ENCODE data around the gene KDM4B. TPM values are rescaled to one million over a fixed set of nuclear protein-coding genes. Genes with fewer than 3 reads are reported as not detected.
"Not testable (repeated sequence)": the region's sequence is repeated elsewhere in the genome, so short reads cannot be mapped to it uniquely, and the experiment has no call there.

The KDM4B gene
- total and polyA plus RNA-seq, 4 donors = 16.6 to 43.6 (median 28.0) TPM

DNA sequence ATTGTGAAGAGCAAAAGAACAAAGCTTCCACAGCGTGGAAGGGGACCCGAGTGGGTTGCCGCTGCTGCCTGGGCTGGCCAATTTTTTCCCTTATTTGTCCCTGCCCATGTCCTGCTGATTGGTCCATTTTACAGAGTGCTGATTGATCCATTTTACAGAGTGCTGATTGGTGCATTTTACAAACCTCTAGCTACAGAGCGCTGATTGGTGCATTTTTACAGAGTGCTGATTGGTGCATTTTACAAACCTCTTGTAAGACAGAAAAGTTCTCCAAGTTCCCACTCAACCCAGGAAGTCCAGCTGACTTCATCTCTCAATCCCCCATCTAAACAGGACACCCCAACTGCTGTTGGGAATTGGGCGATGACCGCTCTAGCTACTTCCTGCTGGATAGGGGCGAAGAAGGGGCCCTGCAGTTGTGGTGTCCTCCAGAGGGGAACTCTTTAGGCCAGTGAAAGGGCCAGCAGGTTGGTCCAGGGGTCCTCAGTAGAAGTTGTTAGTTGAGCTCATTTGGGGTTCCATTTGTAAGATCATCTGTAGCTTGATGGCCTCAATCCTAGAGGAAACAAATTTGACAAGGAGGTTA is 189.7 kb downstream of the KDM4B start:
- DNase-seq (ENCODE audit: low read depth in 4 of 6, low spot score in 6 of 6) = not testable (repeated sequence)
- WGBS (ENCODE audit: insufficient coverage) = 98% methylated on average over 4 of the region's 7 CpGs

DNA sequence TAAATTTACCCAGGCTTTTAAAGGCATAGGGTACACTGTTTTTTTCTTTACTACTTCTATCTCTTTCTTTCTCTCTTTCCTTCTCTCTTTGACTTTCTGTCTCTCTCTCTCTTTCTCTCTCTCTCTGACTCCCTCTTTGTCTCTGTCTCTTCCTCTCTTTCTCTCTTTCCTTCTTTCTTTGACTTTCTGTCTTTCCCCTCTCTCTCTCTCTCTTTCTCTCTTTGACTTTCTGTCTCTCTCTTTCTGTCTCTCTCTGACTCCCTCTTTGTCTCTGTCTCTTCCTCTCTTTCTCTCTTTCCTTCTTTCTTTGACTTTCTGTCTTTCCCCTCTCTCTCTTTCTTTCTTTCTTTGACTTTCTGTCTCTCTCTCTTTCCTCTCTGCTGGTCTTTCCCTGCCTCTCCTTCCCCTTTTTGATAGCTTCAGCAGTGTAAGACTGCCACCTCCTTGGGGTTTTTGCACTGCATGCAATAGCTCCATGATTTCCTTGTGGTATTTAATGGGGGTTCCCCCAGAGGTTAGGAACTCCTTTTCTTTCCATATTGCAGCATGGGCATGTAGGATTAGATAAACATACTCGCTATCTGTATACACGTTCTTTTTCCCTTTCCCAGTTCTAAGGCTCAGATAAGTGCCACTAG is 191.4 kb downstream of the KDM4B start:
- H3K9me3 ChIP-seq (ENCODE audit: control insufficient read depth, insufficient read depth, low read length); H3K27me3 ChIP-seq (ENCODE audit: control insufficient read depth, insufficient read depth, low read length); DNase-seq (ENCODE audit: low read depth in 4 of 6, low spot score in 6 of 6); H3K4me3 ChIP-seq (ENCODE audit: low read depth, low read length); H3K27ac ChIP-seq (ENCODE audit: low read depth, low read length); H3K36me3 ChIP-seq (ENCODE audit: control insufficient read depth, insufficient read depth, low read length): not testable (repeated sequence)
- peaks cover 11% of the 10 kb centered on the region for H3K4me1 ChIP-seq (ENCODE audit: control insufficient read depth, insufficient read depth, low read length)
- WGBS (ENCODE audit: insufficient coverage) = no CpG with 5 or more reads among the region's 2 CpGs

More for the DNA sequence above, 189.7 kb downstream of the KDM4B start:
- H3K27me3 ChIP-seq (ENCODE audit: control insufficient read depth, insufficient read depth, low read length); H3K9me3 ChIP-seq (ENCODE audit: control insufficient read depth, insufficient read depth, low read length); H3K4me3 ChIP-seq (ENCODE audit: low read depth, low read length); H3K27ac ChIP-seq (ENCODE audit: low read depth, low read length): not testable (repeated sequence)
- peaks cover 15% of the 10 kb centered on the region for H3K4me1 ChIP-seq (ENCODE audit: control insufficient read depth, insufficient read depth, low read length)
- peaks cover 16% of the 10 kb centered on the region for H3K36me3 ChIP-seq (ENCODE audit: control insufficient read depth, insufficient read depth, low read length)

- not testable (repeated sequence) for H3K9me3 ChIP-seq (ENCODE audit: control insufficient read depth, insufficient read depth, low read length); H3K27ac ChIP-seq (ENCODE audit: low read depth, low read length); H3K27me3 ChIP-seq (ENCODE audit: control insufficient read depth, insufficient read depth, low read length); DNase-seq (ENCODE audit: low read depth in 4 of 6, low spot score in 6 of 6); H3K4me3 ChIP-seq (ENCODE audit: low read depth, low read length); H3K4me1 ChIP-seq (ENCODE audit: control insufficient read depth, insufficient read depth, low read length); H3K36me3 ChIP-seq (ENCODE audit: control insufficient read depth, insufficient read depth, low read length)
- 72% methylated on average over 20 of the region's 23 CpGs for WGBS (ENCODE audit: insufficient coverage)
Observed at GRCh38 chr19:5164845-5165696, 196.2 kb downstream of the KDM4B start.

GRCh38 chr19:5165697-5166019 is 196.7 kb downstream of the KDM4B start:
- H3K4me1 ChIP-seq (ENCODE audit: control insufficient read depth, insufficient read depth, low read length) = no peaks in the 10 kb centered on the region
- H3K27me3 ChIP-seq (ENCODE audit: control insufficient read depth, insufficient read depth, low read length) = no peaks in the 10 kb centered on the region
- no peak overlapping the region for H3K27ac ChIP-seq (ENCODE audit: low read depth, low read length)
- WGBS (ENCODE audit: insufficient coverage) = 89% methylated on average over 2 of the region's 2 CpGs
- H3K36me3 ChIP-seq (ENCODE audit: control insufficient read depth, insufficient read depth, low read length) = no peaks in the 10 kb centered on the region
- H3K9me3 ChIP-seq (ENCODE audit: control insufficient read depth, insufficient read depth, low read length) = no peaks in the 10 kb centered on the region
- H3K4me3 ChIP-seq (ENCODE audit: low read depth, low read length) = no peak overlapping the region
- DNase-seq (ENCODE audit: low read depth in 4 of 6, low spot score in 6 of 6) = no peak

DNA sequence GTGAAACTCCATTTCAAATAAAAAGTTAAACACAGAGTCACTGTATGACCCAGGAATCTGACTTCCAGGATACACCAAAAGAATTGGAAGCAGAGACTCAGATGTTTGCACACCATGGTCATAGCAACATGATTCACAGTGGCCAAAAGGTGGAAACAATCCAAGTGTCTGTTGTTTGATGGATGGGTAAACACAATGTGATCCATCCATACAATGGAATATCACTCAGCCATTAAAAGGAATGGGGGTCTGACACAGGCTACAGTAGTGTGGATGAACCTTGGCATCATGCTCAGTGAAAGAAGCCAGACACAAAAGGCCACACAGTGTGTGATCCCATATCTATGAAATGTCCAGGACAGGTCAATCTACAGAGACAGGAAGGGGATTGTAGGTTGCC is 197.3 kb downstream of the KDM4B start:
- no peaks in the 10 kb centered on the region for H3K27me3 ChIP-seq (ENCODE audit: control insufficient read depth, insufficient read depth, low read length)

DNA sequence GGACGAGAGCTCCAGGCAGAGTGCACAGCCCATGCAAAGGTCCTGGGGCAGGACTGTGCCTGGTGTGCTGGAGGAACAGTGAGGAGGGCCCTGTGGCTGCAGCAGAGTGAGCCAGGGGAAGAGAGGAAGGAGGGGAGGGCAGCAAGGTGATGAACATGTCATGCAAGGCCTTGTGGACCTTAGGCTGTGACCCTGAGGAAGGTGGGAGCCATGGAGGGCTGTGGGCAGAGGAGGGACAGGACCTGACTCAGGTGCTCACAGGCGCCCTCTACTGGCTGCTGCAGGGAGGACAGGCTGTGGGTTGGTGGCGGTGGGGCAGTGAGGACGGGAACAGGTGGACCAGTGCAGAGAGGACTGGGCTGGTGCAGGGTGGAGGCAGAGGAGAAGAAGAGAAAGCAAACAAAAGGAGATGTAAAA is 201.4 kb downstream of the KDM4B start:
- Histone ChIP-seq H3K9me3 (ENCODE audit: control insufficient read depth, insufficient read depth, low read length) (no peaks in the 10 kb centered on the region), H3K27me3 (ENCODE audit: control insufficient read depth, insufficient read depth, low read length) (no peaks in the 10 kb centered on the region), H3K36me3 (ENCODE audit: control insufficient read depth, insufficient read depth, low read length) (no peaks in the 10 kb centered on the region), H3K4me3 (ENCODE audit: low read depth, low read length) (no peak overlapping the region), H3K27ac (ENCODE audit: low read depth, low read length) (no peak overlapping the region), H3K4me1 (ENCODE audit: control insufficient read depth, insufficient read depth, low read length) (no peaks in the 10 kb centered on the region)
- 72% methylated on average over 4 of the region's 4 CpGs for WGBS (ENCODE audit: insufficient coverage)
- no peak for DNase-seq (ENCODE audit: low read depth in 4 of 6, low spot score in 6 of 6)

More for the DNA sequence above, 197.3 kb downstream of the KDM4B start:
- DNase-seq (ENCODE audit: low read depth in 4 of 6, low spot score in 6 of 6) = no peak
- Histone ChIP-seq H3K27ac (ENCODE audit: low read depth, low read length) (no peak overlapping the region), H3K9me3 (ENCODE audit: control insufficient read depth, insufficient read depth, low read length) (no peaks in the 10 kb centered on the region), H3K4me3 (ENCODE audit: low read depth, low read length) (no peak overlapping the region), H3K4me1 (ENCODE audit: control insufficient read depth, insufficient read depth, low read length) (no peaks in the 10 kb centered on the region), H3K36me3 (ENCODE audit: control insufficient read depth, insufficient read depth, low read length) (no peaks in the 10 kb centered on the region)

DNA sequence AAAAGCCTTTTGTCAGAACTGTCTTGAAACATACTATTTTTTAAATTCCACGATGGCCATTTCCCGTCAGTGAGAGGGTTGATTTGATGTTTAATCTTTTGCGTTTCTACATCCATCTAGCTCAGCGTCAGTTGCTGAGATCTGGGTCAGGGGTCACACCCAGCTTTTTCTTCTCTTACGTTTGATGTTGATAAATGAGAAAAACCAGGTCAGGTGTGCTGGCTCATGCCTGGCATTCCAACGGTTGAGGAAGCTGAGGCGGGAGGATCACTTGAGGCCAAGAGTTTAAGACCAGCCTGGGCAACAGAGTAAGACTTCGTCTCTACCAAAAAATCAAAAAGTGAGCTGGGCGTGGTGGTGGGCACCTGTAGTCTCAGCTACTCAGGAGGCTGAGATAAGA is 202.8 kb downstream of the KDM4B start:
- Histone ChIP-seq H3K4me3 (ENCODE audit: low read depth, low read length) (no peak overlapping the region), H3K27ac (ENCODE audit: low read depth, low read length) (no peak overlapping the region), H3K27me3 (ENCODE audit: control insufficient read depth, insufficient read depth, low read length) (no peaks in the 10 kb centered on the region), H3K36me3 (ENCODE audit: control insufficient read depth, insufficient read depth, low read length) (no peaks in the 10 kb centered on the region), H3K9me3 (ENCODE audit: control insufficient read depth, insufficient read depth, low read length) (no peaks in the 10 kb centered on the region), H3K4me1 (ENCODE audit: control insufficient read depth, insufficient read depth, low read length) (no peaks in the 10 kb centered on the region)
- no peak for DNase-seq (ENCODE audit: low read depth in 4 of 6, low spot score in 6 of 6)
- 60% methylated on average over 5 of the region's 9 CpGs for WGBS (ENCODE audit: insufficient coverage)

DNA sequence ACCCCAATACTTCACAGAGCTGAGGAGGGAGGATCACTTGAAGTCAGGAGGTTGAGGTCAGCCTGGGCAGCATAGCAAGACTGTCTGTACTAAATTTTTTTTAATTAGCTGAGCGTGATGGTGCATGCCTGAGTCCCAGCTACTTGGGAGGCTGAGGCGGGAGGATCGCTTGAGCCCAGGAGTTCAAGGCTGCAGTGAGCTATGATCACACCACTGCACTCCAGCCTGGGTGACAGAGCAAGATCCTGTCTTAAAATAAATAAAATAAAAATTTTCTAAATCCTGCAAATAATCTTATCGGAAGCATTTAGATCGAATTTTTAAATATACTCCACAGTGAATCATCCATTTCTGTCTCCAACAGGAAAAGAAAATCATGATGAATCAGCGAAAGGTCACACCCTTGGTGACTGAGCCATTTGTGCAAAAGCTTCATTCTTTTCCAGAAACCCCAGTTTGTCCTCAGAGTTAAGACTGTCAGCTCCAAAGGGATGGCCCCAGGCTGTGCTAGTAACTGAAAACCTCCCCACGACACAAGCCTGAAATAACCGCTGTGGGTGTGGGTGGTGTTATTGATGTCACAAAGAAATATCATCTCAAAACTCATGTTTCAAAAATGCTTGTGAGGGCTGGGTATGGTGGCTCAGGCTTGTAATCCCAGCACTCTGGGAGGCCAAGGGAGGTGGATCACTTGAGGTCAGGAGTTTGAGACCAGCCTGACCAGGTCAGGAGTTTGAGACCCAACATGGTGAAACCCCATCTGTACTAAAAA is 204.1 kb downstream of the KDM4B start:
- Histone ChIP-seq H3K9me3 (ENCODE audit: control insufficient read depth, insufficient read depth, low read length) (no peaks in the 10 kb centered on the region), H3K36me3 (ENCODE audit: control insufficient read depth, insufficient read depth, low read length) (no peaks in the 10 kb centered on the region), H3K4me3 (ENCODE audit: low read depth, low read length) (no peak overlapping the region), H3K27ac (ENCODE audit: low read depth, low read length) (no peak overlapping the region), H3K4me1 (ENCODE audit: control insufficient read depth, insufficient read depth, low read length) (no peaks in the 10 kb centered on the region), H3K27me3 (ENCODE audit: control insufficient read depth, insufficient read depth, low read length) (no peaks in the 10 kb centered on the region)
- no peak for DNase-seq (ENCODE audit: low read depth in 4 of 6, low spot score in 6 of 6)
- 100% methylated on average over 1 of the region's 8 CpGs for WGBS (ENCODE audit: insufficient coverage)

DNA sequence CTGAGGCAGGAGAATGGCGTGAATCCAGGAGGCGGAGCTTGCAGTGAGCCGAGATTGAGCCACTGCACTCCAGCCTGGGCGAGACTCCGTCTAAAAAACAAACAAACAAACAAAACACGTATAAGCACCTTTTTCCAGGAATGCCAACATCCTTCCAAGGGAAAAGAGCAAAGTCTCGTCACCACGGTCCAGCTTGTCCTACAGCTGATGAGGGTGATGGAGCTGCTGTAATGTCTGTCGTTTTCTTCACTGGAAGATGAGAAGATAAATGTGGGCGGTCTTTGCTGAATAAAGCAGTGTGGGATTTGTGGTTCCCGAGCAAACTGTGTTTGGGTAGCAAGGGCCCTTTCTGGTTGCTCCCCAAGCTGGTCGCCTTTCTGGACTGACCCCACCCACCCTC is 205.1 kb downstream of the KDM4B start:
- no peaks in the 10 kb centered on the region for H3K27me3 ChIP-seq (ENCODE audit: control insufficient read depth, insufficient read depth, low read length)
- H3K4me3 ChIP-seq (ENCODE audit: low read depth, low read length) = no peak overlapping the region
- no CpG with 5 or more reads among the region's 12 CpGs for WGBS (ENCODE audit: insufficient coverage)
- no peaks in the 10 kb centered on the region for H3K9me3 ChIP-seq (ENCODE audit: control insufficient read depth, insufficient read depth, low read length)
- H3K4me1 ChIP-seq (ENCODE audit: control insufficient read depth, insufficient read depth, low read length) = peaks cover 2% of the 10 kb centered on the region
- H3K27ac ChIP-seq (ENCODE audit: low read depth, low read length) = no peak overlapping the region
- no peaks in the 10 kb centered on the region for H3K36me3 ChIP-seq (ENCODE audit: control insufficient read depth, insufficient read depth, low read length)
- no peak for DNase-seq (ENCODE audit: low read depth in 4 of 6, low spot score in 6 of 6)
